K562 (cell line): ENCODE data around the gene SLC2A8. TPM values are rescaled to one million over a fixed set of nuclear protein-coding genes. Genes with fewer than 3 reads are reported as not detected.

Experiments
- ARID2 ChIP-seq: fragments of 450-650 bp; IDR thresholded peaks from 2 replicates; pipeline ENCODE4 v1.6.1; 2017; ENCODE audit warnings: antibody characterized with exemption, mild to moderate bottlenecking
- BRD4 ChIP-seq: fragments of 200-600 bp; sonication (generic); IDR thresholded peaks from 2 replicates; pipeline ENCODE4 v1.6.1; 2017; ENCODE audit warnings: inconsistent platforms
- CLOCK ChIP-seq: fragments of 250-450 bp; sonication (Bioruptor Pico); IDR thresholded peaks from 2 replicates; pipeline ENCODE4 v1.4.0; 2020; ENCODE audit warnings: mild to moderate bottlenecking, moderate library complexity, borderline replicate concordance
- HEY1 ChIP-seq: fragments of 250-450 bp; sonication (Bioruptor Pico); IDR thresholded peaks from 2 replicates; pipeline ENCODE4 v1.5.0; 2020; ENCODE audit warnings: mild to moderate bottlenecking, moderate library complexity, borderline replicate concordance
- JUN ChIP-seq, 2 experiments: sonication (generic) in 1 of 2; formaldehyde crosslinking in 1 of 2; IDR thresholded peaks; 2 replicates each; pipeline versions ENCODE4 v1.6.1 to v1.8.0; 2012 to 2022; ENCODE audit warnings: borderline replicate concordance in 2 of 2, mild to moderate bottlenecking in 2 of 2, improper control_type of control experiment in 1 of 2, low read depth in 1 of 2, low read length in 1 of 2, missing genetic modification reagents in 1 of 2
- KDM1A ChIP-seq, 2 experiments: fragments of 450-650 bp; IDR thresholded peaks; 2 replicates each; pipeline ENCODE4 v1.6.1; 2016; ENCODE audit warnings: mild to moderate bottlenecking in 2 of 2
- KLF10 ChIP-seq: fragments of 250-450 bp; sonication (Bioruptor Pico); IDR thresholded peaks from 2 replicates; pipeline ENCODE4 v1.6.1; 2021; ENCODE audit warnings: matching md5 sums
- LARP7 ChIP-seq: fragments of 450-650 bp; IDR thresholded peaks from 2 replicates; pipeline ENCODE4 v1.6.1; 2016
- LEF1 ChIP-seq: fragments of 450-650 bp; IDR thresholded peaks from 2 replicates; pipeline ENCODE4 v1.6.1; 2016; ENCODE audit warnings: mild to moderate bottlenecking
- MBD2 ChIP-seq: sonication (generic); IDR thresholded peaks from 2 replicates; pipeline ENCODE4 v1.6.1; 2016; ENCODE audit warnings: low read depth, borderline replicate concordance
- RBFOX2 ChIP-seq: fragments of 200-400 bp; formaldehyde crosslinking; IDR thresholded peaks from 2 replicates; pipeline ENCODE4 v1.6.1; 2017; ENCODE audit warnings: low read depth, mild to moderate bottlenecking, low read length, moderate library complexity
- RFX5 ChIP-seq: IDR thresholded peaks from 2 replicates; pipeline ENCODE4 v1.6.1; 2011; ENCODE audit warnings: low read depth, mild to moderate bottlenecking, improper control_type of control experiment, low read length
- SRSF3 ChIP-seq: fragments of 200-400 bp; formaldehyde crosslinking; IDR thresholded peaks from 2 replicates; pipeline ENCODE4 v1.6.1; 2016; ENCODE audit warnings: mild to moderate bottlenecking, low read length, moderate library complexity; ENCODE audit not compliant: insufficient read depth
- ZBTB11 ChIP-seq, 3 experiments: fragments of 200-800 bp in 1 of 3; fragments of 250-450 bp in 1 of 3; fragments of 450-650 bp in 1 of 3; sonication (Bioruptor Pico) in 1 of 3; sonication (Bioruptor generic) in 1 of 3; formaldehyde crosslinking in 1 of 3; IDR thresholded peaks; 2 replicates each; pipeline versions ENCODE4 v1.6.1 to v1.8.0; 2016 to 2022; ENCODE audit warnings: mild to moderate bottlenecking in 2 of 3, missing genetic modification characterization in 2 of 3, missing compliant biosample characterization in 1 of 3, moderate library complexity in 1 of 3
- ZBTB7A ChIP-seq: IDR thresholded peaks from 2 replicates; pipeline ENCODE4 v1.6.1; 2011; ENCODE audit warnings: low read depth, mild to moderate bottlenecking, low read length, moderate library complexity, borderline replicate concordance; ENCODE audit not compliant: control insufficient read depth
- ZNF124 ChIP-seq: sonication (generic); formaldehyde crosslinking; IDR thresholded peaks from 2 replicates; pipeline ENCODE4 v1.8.1; 2022; ENCODE audit warnings: missing genetic modification reagents
- ZNF586 ChIP-seq: fragments of 450-650 bp; formaldehyde crosslinking; conservative IDR thresholded peaks from 2 replicates; pipeline ENCODE4 v1.4.0; 2020; ENCODE audit warnings: mild to moderate bottlenecking, moderate library complexity
- ZNF696 ChIP-seq: fragments of 250-450 bp; sonication (Bioruptor Pico); conservative IDR thresholded peaks from 2 replicates; pipeline ENCODE4 v1.4.0; 2020; ENCODE audit warnings: mild to moderate bottlenecking, moderate library complexity
- polyA plus RNA-seq, 8 experiments: library from polyadenylated mRNA; depleted of rRNA in 4 of 8; stranded (reverse) in 5 of 8; unstranded in 3 of 8; fragments of >200 nt; fragmentation: Nextera tagmentation in 2 of 8; fragmentation: Illumina TruSeq in 1 of 8; extraction: Ambion mirVana in 2 of 8; extraction: Trizol in 1 of 8; gene quantifications; 2 replicates each; pipeline versions ENCODE4 v1.2.1 to v1.2.3, GENCODE V29; 2011 to 2014; ENCODE audit warnings: inconsistent platforms in 1 of 8, missing spikeins in 1 of 8
- total RNA-seq, 7 experiments: library from RNA; depleted of rRNA in 6 of 7; stranded (reverse); fragments of >200 nt in 6 of 7; fragmentation: Illumina TruSeq in 2 of 7; extraction: Trizol in 2 of 7; gene quantifications; 2 replicates each; pipeline versions ENCODE4 v1.2.1 to v1.2.3, GENCODE V29; 2011 to 2021; ENCODE audit warnings: low replicate concordance in 1 of 7

The SLC2A8 gene
- total and polyA plus RNA-seq, 9 of the 15 experiments (the other 6 are each of a cell fraction or from before 2014, with no cell fraction given), result 0.13 to 12.9 (median 5.2) TPM

GRCh38 chr9:127445851-127446712, 49.1 kb downstream of the SLC2A8 start (continued):
- TF ChIP-seq ZBTB11 (CRISPR knock-in tag; IDR thresholded peaks at IDR 0.05) (no peak), MBD2 (0 out of 2 replicates have a peak, but pooled peaks have one; percentile 4), ZNF586 (CRISPR knock-in tag) (peak; percentile 54; the same call in 1 of the 2 replicates), JUN (IDR thresholded peaks at IDR 0.05; ENCODE audit: borderline replicate concordance, low read depth, low read length) (no peak), JUN (CRISPR knock-in tag; IDR thresholded peaks at IDR 0.05; ENCODE audit: borderline replicate concordance) (no peak), RBFOX2 (peak; percentile 53; the same call in 1 of the 2 replicates), LEF1 (no peak), BRD4 (no peak), ZNF696 (0 out of 2 replicates have a peak, but pooled peaks have one; percentile 12), RFX5 (no peak), KDM1A (IDR thresholded peaks at IDR 0.05) (no peak), ZBTB7A (no peak), LARP7 (no peak), ZNF124 (no peak), KLF10 (CRISPR knock-in tag) (no peak), ARID2 (no peak), CLOCK (CRISPR knock-in tag) (no peak), SRSF3 (no peak), HEY1 (CRISPR knock-in tag) (no peak)
